Loucy (cell line): Measurements from ENCODE around the gene ARHGAP22.

Experiments
- H2AFZ ChIP-seq: fragments of 200-600 bp; sonication (generic); 2 replicates; pipeline ENCODE4 v1.6.0; 2016; ENCODE audit warnings: antibody characterized with exemption, mild to moderate bottlenecking, low read length, moderate library complexity
- H3F3A ChIP-seq: fragments of 200-600 bp; 2 replicates; pipeline ENCODE4 v1.6.0; 2016; ENCODE audit warnings: antibody characterized with exemption, low read depth, mild to moderate bottlenecking
- H3K27me3 ChIP-seq: fragments of 200-600 bp; sonication (generic); 2 replicates; pipeline ENCODE4 v1.6.1; 2014; ENCODE audit warnings: low read length, mild to moderate bottlenecking; ENCODE audit not compliant: insufficient read depth, poor library complexity, severe bottlenecking
- H3K36me3 ChIP-seq: fragments of 200-600 bp; sonication (generic); 2 replicates; pipeline ENCODE4 v1.6.1; 2016; ENCODE audit warnings: low read length; ENCODE audit not compliant: insufficient read depth
- H3K4me1 ChIP-seq: fragments of 200-600 bp; sonication (generic); 2 replicates; pipeline ENCODE4 v1.5.1; 2014; ENCODE audit warnings: low read length, mild to moderate bottlenecking; ENCODE audit not compliant: insufficient read depth, poor library complexity, severe bottlenecking
- H3K4me2 ChIP-seq: fragments of 200-600 bp; sonication (generic); 2 replicates; pipeline ENCODE4 v1.6.0; 2014; ENCODE audit warnings: antibody characterized with exemption, low read length, low read depth, mild to moderate bottlenecking; ENCODE audit not compliant: poor library complexity, severe bottlenecking
- H3K4me3 ChIP-seq: fragments of 200-600 bp; sonication (generic); 2 replicates; pipeline ENCODE4 v1.5.1; 2014; ENCODE audit warnings: low read length, mild to moderate bottlenecking, mixed read lengths; ENCODE audit not compliant: poor library complexity, severe bottlenecking
- H3K79me2 ChIP-seq: fragments of 200-600 bp; sonication (generic); 2 replicates; pipeline ENCODE4 v1.6.1; 2014; ENCODE audit warnings: low read length; ENCODE audit not compliant: insufficient read depth
- H3K9ac ChIP-seq: fragments of 200-600 bp; sonication (generic); 2 replicates; pipeline ENCODE4 v1.6.0; 2014; ENCODE audit warnings: mild to moderate bottlenecking, low read depth, low read length, moderate library complexity; ENCODE audit not compliant: poor library complexity, severe bottlenecking
- H3K9me2 ChIP-seq: fragments of 200-600 bp; sonication (generic); replicated peaks from 2 replicates; pipeline ENCODE4 v1.6.1; 2016; ENCODE audit warnings: low read depth, low read length, mixed read lengths
- H3K9me3 ChIP-seq: fragments of 200-600 bp; sonication (generic); 2 replicates; pipeline ENCODE4 v1.6.1; 2014; ENCODE audit warnings: mild to moderate bottlenecking, antibody characterized with exemption, low read length, low read depth; ENCODE audit not compliant: insufficient read depth
- H4K20me1 ChIP-seq: fragments of 200-600 bp; sonication (generic); 2 replicates; pipeline ENCODE4 v1.6.0; 2014; ENCODE audit warnings: antibody characterized with exemption, low read length, mild to moderate bottlenecking; ENCODE audit not compliant: insufficient read depth, poor library complexity, severe bottlenecking
- CTCF ChIP-seq: fragments of 200-600 bp; sonication (generic); conservative IDR thresholded peaks from 2 replicates; pipeline ENCODE4 v1.5.1; 2014; ENCODE audit warnings: mild to moderate bottlenecking, antibody characterized with exemption, low read length
- EZH2phosphoT487 ChIP-seq: fragments of 200-600 bp; IDR thresholded peaks from 2 replicates; pipeline ENCODE4 v1.6.1; 2018; ENCODE audit warnings: antibody characterized with exemption, mild to moderate bottlenecking, moderate library complexity, borderline replicate concordance

Gene ARHGAP22

GRCh38 chr10:48576501-48576900, 28.4 kb downstream of the ARHGAP22 start:
- H3K4me2 ChIP-seq = no peak overlapping the region

GRCh38 chr10:48575901-48576300, 29.0 kb downstream of the ARHGAP22 start:
- Histone ChIP-seq H3K9me2 (no peaks in the 10 kb centered on the region), H3K4me2 (no peak overlapping the region), H2AFZ (no peak overlapping the region), H3K4me3 (no peak overlapping the region), H3K36me3 (no peaks in the 10 kb centered on the region), H3K9me3 (no peaks in the 10 kb centered on the region), H3K27me3 (no peaks in the 10 kb centered on the region), H4K20me1 (no peaks in the 10 kb centered on the region), H3K9ac (no peak overlapping the region), H3K79me2 (no peaks in the 10 kb centered on the region), H3F3A (no peaks in the 10 kb centered on the region), H3K4me1 (no peaks in the 10 kb centered on the region)
- TF ChIP-seq CTCF (no peak), EZH2phosphoT487 (no peak)

More at GRCh38 chr10:48576501-48576900, 28.4 kb downstream of the ARHGAP22 start:
- H3K27me3 ChIP-seq = no peaks in the 10 kb centered on the region
- no peaks in the 10 kb centered on the region for H4K20me1 ChIP-seq
- no peak overlapping the region for H3K4me3 ChIP-seq
- H3F3A ChIP-seq = no peaks in the 10 kb centered on the region
- TF ChIP-seq CTCF (no peak), EZH2phosphoT487 (no peak)
- H3K36me3 ChIP-seq = no peaks in the 10 kb centered on the region
- no peaks in the 10 kb centered on the region for H3K79me2 ChIP-seq
- H3K9me2 ChIP-seq = no peaks in the 10 kb centered on the region
- no peak overlapping the region for H3K9ac ChIP-seq
- H3K4me1 ChIP-seq = no peaks in the 10 kb centered on the region
- H3K9me3 ChIP-seq = no peaks in the 10 kb centered on the region
- H2AFZ ChIP-seq = no peak overlapping the region

GRCh38 chr10:48574817-48575380, 30.0 kb downstream of the ARHGAP22 start:
- no peaks in the 10 kb centered on the region for H3K36me3 ChIP-seq

More at GRCh38 chr10:48574817-48575380, 30.0 kb downstream of the ARHGAP22 start:
- Histone ChIP-seq H3K4me1 (no peaks in the 10 kb centered on the region), H4K20me1 (no peaks in the 10 kb centered on the region), H3K27me3 (no peaks in the 10 kb centered on the region), H3K79me2 (no peaks in the 10 kb centered on the region), H3K9me3 (no peaks in the 10 kb centered on the region), H3K9me2 (no peaks in the 10 kb centered on the region), H2AFZ (no peak overlapping the region), H3F3A (no peaks in the 10 kb centered on the region), H3K4me3 (no peak overlapping the region), H3K4me2 (no peak overlapping the region), H3K9ac (no peak overlapping the region)
- TF ChIP-seq EZH2phosphoT487 = no peak
- no peak for TF ChIP-seq CTCF
